Left renal cortex interstitium (tissue), 4 donors: Measurements from ENCODE around the gene MAPK14. TPM values are rescaled to one million over a fixed set of nuclear protein-coding genes. Genes with fewer than 3 reads are reported as not detected.

ENCODE experiments used
- polyA plus RNA-seq, 4 donors: library from polyadenylated mRNA; unstranded; fragments of 120-200 nt; gene quantifications; one replicate each; pipeline ENCODE4 v1.2.1, GENCODE V29; 2013; ENCODE audit not compliant: insufficient read length in 4 of 4

Gene MAPK14
- polyA plus RNA-seq, 4 donors, result 48.7 to 54.2 (median 50.7) TPM

Other genes starting within 250 kb of the MAPK14 start
- 1 to 10 TPM in 1 of 4 donors, under 1 TPM in 2, not detected in 1; 0.60 to 1.1 (median 0.73) TPM for gene CLPSL1, start 246.8 kb upstream of the MAPK14 start, polyA plus RNA-seq
- gene CLPS, start 230.5 kb upstream of the MAPK14 start, polyA plus RNA-seq, result under 1 TPM in 2 of 4 donors, not detected in 2; 0.30 to 0.39 TPM
- gene LHFPL5, start 222.5 kb upstream of the MAPK14 start, polyA plus RNA-seq, result under 1 TPM in 3 of 4 donors, not detected in 1; 0.07 to 0.36 (median 0.08) TPM
- gene SRPK1, start 106.7 kb upstream of the MAPK14 start, polyA plus RNA-seq, result 10 to 100 TPM; 43.3 to 56.8 (median 48.8) TPM
- under 1 TPM; 0.22 to 0.68 (median 0.35) TPM for gene SLC26A8, start 3.2 kb upstream of the MAPK14 start, polyA plus RNA-seq
- 10 to 100 TPM; 19.9 to 28.9 (median 22.0) TPM for gene MAPK13, start 102.7 kb downstream of the MAPK14 start, polyA plus RNA-seq
- 10 to 100 TPM; 40.5 to 64.9 (median 47.1) TPM for gene BRPF3, start 168.9 kb downstream of the MAPK14 start, polyA plus RNA-seq
- 1 to 10 TPM; 1.7 to 3.0 (median 2.8) TPM for gene PNPLA1, start 242.3 kb downstream of the MAPK14 start, polyA plus RNA-seq